Kidney capillary endothelial cell (primary cell): ENCODE measurements around the gene TOR3A.
A peak's percentile ranks its signal among the peaks of the same experiment; 100 is the strongest.
"Not testable (repeated sequence)": the region's sequence is repeated elsewhere in the genome, so short reads cannot be mapped to it uniquely, and the experiment has no call there.

Source experiments
- DNase-seq: peaks from one replicate; pipeline ENCODE4 v3.0.0-alpha.2; 2018; ENCODE audit warnings: low spot score

Gene TOR3A, protein sequence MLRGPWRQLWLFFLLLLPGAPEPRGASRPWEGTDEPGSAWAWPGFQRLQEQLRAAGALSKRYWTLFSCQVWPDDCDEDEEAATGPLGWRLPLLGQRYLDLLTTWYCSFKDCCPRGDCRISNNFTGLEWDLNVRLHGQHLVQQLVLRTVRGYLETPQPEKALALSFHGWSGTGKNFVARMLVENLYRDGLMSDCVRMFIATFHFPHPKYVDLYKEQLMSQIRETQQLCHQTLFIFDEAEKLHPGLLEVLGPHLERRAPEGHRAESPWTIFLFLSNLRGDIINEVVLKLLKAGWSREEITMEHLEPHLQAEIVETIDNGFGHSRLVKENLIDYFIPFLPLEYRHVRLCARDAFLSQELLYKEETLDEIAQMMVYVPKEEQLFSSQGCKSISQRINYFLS

DNA sequence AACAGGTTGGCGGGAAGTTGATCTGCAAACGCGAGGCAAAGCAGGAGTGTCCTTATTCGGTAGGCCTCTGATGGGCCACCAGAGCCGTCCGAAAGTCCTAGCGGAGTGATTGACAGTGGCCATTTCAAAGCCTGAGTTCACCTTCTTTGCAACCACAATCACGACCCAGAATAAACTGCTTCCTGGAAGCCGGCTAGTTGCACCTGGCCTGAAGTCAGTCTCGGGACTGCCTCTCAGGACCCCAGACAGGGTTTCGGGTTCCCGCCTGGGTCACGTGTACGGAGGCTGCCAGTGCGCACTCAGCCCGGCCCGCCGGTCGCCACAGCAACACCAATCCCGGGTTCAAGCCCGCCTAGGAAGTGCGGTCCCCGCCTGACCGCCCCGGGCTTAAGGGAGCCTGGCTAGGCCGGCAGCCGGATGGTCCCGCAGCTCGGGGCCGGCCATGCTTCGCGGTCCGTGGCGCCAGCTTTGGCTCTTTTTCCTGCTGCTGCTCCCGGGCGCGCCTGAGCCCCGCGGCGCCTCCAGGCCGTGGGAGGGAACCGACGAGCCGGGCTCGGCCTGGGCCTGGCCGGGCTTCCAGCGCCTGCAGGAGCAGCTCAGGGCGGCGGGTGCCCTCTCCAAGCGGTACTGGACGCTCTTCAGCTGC, at the start of gene TOR3A:
Gene TOR3A, plus strand, starts transcription at position 384 of the 646 bp plus-strand sequence. Its CDS starts 59 bp downstream, at position 443.
- peak; percentile 76 for DNase-seq

DNA sequence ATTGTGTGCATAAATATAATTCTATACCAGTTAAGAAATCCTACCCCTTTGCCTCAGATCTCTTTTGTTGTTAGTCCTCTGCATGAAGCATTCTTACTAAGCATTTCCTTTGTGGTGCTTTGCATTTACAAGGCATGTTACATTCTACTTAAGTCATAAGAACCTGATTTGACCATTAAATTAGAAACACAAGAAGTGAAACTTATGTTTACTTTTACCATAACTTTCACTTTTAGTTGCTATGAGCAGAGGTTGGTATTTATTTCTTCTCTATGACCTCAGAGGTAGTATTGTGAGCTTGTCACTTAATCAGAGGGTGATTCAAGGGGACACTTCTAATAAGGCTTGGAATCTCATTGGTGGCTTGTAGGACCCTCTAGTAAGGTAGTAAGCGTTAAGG, 47.1 kb upstream of the TOR3A start:
- peak; percentile 42 for DNase-seq

DNA sequence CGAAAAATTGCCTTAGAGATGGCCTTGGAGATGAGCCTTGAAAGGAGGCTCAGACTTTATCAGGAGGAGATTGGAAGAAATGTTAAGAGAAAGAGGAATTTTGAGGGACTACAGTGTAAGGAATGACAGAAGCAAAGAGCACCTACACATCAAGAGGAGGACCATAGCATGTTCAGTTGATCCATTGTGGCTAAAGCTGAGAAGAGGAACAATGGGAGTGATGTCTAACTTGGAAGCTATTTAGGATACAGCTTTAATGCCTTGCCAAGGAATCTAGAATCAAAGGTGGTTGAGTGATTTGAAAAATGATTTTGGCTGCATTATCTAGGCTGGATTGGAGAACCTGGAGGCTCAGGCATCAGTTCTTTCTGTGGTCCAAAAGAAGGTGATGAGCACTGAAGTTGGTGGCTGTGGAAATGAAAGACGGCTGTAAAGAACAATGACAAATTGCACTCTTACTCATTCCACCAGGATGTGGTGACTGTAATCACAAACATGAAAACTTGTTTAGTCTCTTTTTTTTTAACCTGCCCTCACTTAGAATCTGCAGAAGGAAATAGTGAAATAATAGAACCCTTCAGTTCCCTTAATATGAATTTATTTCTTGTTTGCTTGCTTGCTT, 44.9 kb upstream of the TOR3A start:
- no peak for DNase-seq

DNA sequence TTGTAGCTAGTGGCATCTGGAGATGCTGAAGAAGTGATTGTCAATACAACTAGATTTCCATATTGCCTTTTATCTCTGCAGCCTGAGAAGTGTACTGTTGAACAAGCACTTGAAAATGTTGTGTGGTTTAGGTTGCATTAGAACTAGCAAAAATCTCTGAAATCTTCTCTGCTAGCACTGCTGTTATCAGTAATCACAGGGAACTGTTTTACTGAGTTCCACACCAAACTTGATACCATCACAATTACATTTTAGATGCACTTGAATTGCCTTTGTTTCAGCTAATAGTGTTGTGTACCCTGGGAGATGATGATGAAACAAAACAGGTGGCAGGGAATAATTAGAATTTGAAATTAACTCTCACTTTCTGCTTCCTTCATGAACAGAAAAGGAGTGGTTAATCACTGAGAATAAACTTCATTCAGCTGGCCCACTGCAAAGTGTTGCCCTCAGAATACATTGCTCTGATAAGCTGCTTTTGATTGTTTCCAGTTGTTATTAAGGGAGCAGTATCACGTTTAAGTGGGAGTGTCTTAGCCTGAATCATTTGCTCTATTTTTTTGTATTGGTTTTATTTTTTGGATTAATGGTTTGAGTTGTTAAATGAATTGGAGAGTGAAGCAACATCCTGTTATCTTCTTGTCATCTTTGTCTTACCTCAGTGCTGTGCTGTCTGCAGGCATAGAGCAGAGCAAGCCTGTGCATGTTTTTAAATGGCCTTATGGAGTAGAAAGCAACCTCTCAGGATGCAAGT, 43.2 kb upstream of the TOR3A start:
- DNase-seq = no peak

DNA sequence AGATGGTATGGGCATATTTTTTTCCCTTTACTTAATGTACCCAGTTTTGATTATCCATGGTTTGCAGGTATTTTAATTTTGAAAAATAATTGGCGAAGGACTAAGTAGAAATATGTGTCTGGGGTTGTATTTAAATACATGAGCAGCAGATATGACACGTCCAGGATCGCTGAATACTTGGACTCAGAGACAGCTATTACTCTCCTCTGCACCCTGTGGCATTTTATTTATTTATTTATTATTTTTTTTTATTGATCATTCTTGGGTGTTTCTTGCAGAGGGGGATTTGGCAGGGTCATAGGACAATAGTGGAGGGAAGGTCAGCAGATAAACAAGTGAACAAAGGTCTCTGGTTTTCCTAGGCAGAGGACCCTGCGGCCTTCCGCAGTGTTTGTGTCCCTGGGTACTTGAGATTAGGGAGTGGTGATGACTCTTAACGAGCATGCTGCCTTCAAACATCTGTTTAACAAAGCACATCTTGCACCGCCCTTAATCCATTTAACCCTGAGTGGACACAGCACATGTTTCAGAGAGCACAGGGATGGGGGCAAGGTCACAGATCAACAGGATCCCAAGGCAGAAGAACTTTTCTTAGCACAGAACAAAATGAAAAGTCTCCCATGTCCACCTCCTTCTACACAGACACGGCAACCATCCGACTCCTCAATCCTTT, 42.2 kb upstream of the TOR3A start:
- not testable (repeated sequence) for DNase-seq

DNA sequence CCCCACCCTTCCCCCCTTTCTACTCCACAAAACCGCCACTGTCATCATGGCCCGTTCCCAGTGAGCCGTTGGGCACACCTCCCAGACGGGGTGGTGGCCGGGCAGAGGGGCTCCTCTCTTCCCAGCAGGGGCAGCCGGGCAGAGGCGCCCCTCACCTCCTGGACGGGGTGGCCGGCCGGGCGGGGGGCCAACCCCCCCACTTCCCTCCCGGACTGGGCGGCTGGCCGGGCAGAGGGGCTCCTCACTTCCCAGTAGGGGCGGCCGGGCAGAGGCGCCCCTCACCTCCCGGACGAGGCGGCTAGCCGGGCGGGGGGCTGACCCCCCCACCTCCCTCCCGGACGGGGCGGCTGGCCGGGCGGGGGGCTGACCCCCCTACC, 41.7 kb upstream of the TOR3A start:
- not testable (repeated sequence) for DNase-seq

DNA sequence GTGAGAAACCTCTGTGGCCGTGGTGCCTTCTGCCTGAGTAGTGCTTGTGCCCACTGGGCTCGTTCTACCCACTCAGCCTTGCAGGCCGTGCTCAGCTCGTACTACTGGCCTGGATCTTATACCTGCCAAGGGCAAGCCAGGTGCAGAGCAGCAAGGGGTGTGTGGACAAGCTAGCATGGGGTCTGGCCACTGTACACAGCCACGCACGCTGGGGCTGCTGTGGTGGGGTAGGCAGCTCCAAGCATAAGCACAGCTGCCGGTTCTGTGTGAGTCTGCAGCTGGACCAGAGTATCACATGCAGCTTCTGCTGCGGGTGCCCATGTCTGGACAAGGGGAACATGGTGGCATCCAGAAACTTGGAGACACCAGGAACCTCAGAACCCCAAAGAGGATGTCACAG, 39.8 kb upstream of the TOR3A start:
- DNase-seq = no peak

DNA sequence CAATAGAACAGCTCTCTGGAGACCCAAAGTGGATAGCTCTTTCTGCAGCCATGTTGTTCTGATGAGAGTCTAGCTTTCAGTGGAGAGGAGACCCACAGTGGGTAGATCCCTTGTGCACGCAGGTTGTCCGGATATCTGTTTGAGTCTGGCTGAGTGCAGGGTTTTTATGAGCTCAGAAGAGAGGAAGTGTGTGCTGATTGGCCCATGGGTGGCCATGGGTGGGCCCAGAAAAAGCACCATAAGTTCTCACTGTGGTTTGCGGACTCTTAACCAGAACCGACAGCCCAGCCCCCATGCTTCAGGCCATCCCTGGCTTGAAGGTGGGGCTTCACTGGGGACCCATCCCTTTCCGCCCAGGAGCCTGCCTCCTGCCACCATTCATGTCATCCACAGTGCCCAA, 39.2 kb upstream of the TOR3A start:
- no peak for DNase-seq

DNA sequence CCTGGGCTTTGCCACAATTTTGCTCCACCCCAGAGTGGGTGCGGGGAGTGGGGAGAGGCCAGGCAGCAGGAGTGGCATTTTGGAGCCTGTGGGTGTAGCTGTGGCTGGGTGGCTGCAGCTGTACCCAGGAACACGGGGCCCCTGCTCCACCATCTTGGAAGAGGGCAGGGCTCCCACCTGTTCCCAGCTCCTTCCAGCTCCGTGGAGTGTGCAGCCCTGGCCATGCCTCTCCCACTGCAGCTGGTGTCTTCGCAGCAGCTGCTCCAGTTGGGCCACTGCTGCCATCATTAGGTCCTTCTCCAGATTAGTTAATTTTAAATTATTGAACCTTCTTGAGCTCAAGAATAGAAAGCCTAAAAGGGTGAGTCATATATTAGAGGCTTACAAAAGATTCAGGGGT, 38.6 kb upstream of the TOR3A start:
- DNase-seq = no peak

DNA sequence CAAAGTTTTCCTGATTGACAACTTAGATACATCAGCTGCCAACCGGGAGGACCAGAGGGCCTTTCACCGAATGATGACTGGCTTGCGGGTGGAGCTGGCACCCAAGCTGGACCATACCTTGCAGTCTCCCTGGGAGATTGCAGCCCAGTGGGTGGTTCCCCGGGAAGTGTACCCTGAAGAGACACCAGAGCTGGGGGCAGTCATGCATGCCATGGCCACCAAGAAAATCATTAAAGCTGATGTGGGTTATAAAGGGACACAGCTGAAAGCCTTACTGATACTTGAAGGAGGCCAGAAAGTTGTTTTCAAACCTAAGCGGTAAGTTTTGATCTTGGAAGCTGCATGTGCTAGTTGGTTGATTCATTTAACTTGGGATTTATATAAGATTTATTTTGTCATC, 38.0 kb upstream of the TOR3A start:
- no peak for DNase-seq

DNA sequence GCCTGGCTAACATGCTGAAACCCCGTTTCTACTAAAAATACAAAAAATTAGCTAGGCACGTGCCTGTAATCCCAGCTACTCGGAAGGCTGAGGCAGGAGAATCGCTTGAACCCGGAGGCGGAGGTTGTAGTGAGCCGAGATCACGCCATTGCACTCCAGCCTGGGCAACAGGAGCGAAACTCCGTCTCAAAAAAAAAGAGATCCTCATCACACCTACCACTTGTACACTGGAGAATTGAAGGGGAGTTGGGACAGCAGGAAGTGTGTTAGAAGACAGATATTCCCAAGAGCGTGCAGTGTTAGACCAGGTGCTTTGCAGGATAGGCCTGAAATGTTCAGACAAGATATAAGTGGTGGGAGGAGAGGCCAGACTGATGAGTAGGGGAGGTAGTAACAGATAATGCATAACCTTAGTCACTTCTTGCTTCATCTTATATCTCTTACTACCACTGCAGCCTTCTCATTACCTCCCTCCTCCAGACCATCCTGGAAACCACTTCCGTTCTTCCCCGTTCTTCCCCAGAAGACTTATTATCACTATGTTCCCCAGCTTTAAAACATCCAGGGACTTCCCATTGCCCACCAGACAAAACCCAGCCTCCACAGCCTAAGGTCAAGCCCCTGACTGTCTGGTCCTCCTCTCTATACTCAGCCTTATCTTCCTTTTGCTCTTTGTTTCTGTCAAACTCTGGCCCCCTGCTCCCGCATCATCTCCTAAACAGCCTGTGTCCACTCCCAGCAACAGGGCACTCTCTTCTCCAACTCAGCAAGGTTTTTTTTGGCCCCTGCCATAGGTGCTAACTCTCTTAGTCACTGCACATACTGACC, 34.8 kb upstream of the TOR3A start:
- no peak for DNase-seq

DNA sequence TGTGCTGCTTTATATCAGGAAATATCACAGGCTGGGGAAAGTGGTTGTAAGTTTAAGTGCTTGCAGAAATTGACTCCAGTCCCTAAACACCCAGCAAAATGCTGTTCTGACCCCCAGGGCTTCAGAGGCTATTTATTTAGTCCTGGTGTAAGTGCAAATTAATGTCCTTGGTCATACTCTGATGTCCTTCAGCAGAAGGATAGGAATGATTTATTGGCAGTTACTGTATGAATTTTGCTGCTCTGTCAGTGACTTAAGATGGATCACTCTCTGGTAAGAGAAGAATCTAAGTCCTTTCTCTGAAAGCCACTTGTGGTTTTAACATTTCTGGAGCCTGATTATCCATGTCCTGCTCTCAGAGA, 34.3 kb upstream of the TOR3A start:
- DNase-seq = no peak

DNA sequence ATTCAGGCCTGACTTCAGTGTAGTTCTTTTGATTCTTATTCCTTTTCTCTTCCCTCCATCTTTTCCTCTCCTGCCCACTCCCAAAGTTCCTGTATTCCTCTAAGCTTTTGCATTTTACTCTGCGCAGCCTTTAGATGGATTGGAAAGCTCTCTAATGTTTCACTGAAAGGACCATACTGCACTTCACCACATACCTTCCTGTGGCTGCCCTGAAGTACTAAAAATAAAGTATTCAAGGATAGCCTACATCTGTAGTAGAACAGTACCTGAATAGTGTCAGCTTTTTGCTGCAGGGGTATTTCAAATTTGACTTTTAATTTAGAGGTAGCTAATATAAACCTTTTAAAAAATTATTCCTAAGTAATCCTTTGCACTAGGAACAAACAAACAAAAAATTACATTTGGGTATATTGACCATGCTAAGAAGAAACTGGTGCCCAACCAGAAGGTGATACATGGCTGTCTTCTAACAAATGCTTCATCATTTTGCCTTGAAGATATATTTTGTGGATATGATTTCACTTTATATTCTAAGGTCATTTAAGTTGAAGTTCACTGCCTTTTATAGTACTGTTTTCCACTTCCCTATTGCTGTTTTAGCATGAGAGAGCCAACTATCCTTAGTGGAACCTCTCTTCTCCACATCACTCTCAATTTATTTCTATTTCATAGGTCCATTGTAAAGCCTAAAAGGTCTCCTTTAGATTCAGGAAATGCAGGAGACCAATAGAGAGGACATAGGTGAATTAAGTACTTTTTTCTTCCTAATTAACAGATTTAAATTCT, 33.3 kb upstream of the TOR3A start:
- no peak for DNase-seq

DNA sequence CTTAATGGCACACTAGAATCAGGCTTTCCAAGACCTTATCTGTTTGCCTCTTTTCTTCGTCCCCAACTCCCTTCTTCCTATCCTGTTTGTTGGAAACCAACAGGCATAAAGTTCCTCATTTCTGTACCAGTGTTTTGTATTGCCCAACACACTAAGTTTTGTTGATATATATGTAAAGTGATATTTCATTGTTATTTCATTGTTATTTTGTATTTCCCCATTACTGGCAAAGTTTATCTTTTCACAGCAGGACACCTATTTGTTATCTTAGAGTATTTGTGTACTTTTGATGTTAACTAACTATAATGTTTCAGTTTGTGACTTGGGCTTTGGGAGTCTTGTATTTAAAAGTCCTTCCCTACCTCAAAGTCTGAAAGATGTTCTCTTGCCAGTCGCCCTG, 29.1 kb upstream of the TOR3A start:
- no peak for DNase-seq

DNA sequence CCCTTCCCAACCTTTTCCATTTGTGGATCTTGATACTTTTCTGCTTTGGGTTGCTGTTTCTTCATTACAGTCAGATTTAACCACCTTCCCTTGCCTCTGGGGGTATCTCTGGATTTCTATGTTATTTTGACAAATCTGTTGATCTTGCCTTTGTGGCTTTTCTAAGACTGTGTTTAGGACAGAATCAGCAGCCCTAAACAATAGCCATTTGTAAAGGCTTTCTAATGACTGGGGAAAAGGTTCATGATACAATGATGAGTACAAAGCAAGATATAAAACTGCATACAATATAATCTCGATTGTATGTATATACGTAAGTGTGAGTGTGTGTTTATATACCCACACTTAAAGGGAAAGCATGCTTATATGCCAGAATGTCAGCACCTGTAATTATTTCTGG, 28.4 kb upstream of the TOR3A start:
- no peak for DNase-seq

DNA sequence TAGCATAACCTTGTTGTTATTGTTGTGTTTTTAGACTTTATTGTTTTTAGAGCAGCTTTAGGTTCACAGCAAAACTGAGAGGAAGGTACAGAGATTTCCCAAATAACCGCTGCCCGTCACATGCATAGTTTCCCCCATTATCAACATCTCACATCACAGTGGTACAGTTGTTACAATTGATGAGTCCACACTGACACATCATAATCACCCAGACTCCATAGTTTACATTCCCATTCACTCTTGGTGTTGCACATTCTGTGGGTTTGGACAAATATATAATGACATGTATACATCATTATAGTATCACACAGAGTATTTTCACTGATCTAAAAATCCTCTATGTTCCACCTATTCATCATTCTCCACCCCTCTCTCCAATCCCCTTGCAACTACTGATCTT, 25.9 kb upstream of the TOR3A start:
- DNase-seq = no peak

DNA sequence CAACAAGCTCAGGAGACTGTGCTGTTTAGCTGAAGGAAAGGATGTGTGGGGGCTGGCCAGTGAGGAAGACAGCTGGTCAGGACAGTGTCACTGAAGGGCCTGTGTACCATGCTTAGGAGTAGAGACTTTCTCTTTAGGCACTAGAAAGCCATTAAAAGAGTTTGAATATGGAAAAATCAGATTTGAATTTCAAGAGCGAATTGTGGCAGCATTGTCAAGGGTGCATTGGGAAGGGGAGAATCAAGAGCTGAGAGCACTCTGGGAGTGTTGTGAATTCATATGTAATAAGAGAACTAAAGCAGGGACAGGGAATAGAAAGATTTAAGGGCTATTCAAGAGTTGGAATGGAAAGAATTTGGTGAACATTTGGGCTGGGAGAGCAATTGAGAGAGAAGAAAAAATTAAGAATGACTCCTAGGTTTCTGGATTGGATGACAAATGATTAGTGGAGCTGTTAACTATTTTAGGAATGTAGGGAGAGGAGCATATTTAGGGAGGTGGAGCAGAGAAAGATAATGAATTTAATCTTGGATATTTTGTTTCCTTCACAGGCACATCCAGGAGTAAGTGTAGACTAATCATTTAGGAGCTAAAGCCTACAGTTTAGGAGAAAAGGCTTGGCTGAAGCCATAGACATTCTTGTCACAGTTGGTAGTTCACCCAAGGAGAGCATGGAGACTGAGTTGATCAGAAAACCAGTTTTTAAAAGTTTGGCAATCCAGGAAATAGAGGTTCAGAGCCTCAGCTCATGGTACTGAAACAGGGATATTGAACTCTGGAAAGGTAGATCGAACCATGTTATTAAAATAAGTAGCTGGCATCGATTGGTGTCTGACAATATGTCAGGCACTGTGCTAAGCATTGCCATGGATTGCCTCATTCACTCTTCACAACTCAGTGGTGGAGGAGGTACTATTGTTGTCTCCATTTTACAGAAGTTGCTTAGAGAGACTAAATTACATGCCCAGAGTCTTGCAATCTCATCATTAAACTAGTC, 23.1 kb upstream of the TOR3A start:
- DNase-seq = no peak

DNA sequence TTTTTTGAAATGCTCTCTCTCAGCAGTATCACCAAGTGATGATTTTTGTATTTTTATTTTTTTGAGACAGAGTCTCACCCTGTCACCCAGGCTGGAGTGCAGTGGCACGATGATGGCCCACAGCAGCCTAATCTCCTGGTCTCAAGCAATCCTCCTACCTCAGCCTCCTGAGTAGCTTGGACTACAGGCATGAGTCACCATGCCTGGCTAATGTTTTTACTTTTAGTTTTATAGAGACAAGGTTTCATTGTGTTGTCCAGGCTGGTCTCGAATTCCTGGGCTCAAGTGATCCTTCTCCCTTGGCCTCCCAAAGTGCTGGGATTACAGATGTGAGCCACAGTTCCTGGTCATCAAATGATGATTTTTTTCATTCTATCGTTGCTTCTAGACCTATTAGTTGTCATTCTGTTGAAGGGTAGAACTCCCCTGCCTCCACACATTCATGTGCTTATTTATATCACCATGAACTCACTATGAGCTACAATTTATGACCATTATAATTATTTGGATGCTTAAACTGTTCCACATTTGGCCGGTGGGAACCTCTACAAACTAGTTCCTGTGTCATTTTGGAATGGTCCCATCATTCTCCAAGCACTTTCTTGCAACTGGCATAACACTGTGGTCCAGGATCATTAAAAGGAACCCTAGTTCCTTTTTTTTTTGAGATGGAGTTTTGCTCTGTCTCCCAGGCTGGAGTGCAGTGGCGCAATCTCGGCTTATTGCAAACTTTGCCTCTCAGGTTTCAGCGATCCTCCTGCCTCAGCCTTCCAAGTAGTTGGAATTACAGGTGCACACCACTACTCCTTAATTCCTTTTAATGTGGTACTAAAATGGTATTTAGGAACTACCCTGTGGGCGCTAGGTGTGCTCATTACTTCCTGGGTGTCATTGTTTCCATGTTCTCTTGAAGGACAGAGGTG, 20.2 kb upstream of the TOR3A start:
- no peak for DNase-seq
